K562 (cell line): ENCODE measurements around the gene KCP. TPM values are rescaled to one million over a fixed set of nuclear protein-coding genes. Genes with fewer than 3 reads are reported as not detected.

Experiments used
- ATAC-seq: fragments of 200-7000 bp; cut with Tn5 transposase; 3 replicates; pipeline ENCODE4 v1.9.1; 2020; ENCODE audit warnings: moderate library complexity
- BruUV-seq: library from RNA; stranded (reverse); fragments of 400-500 nt; replicated peaks from 2 replicates; lab custom pipeline; 2021; lab: Mats Ljungman, UMichigan
- CTCF ChIA-PET: fragments of 300-600 bp; formaldehyde crosslinking; extraction: SDS; loops from one replicate; lab custom pipeline; 2021; ENCODE audit warnings: low intra/inter-chr PET ratio; lab: Yijun Ruan, JAX
- POLR2A ChIA-PET: fragments of 300-600, 350-650 bp; sonication (Branson Sonifier 250); formaldehyde crosslinking; extraction: SDS; loops from one replicate; lab custom pipeline; 2021; ENCODE audit warnings: antibody characterized with exemption, inconsistent platforms; lab: Yijun Ruan, JAX
- DNase-seq, 4 experiments: peaks; one replicate each; pipeline versions ENCODE4 v3.0.0 to v3.0.0-alpha.2; 2011 to 2018; ENCODE audit warnings: low spot score in 3 of 4, mixed read lengths in 3 of 4; ENCODE audit errors: extremely low read depth in 1 of 4
- FAIRE-seq: peaks from 2 replicates; lab custom pipeline; 2011; peaks lifted over from hg19 to GRCh38; lab: Jason Lieb, UNC
- H2AFZ ChIP-seq: 2 replicates; pipeline ENCODE4 v1.6.0; 2011; ENCODE audit warnings: low read depth, low read length, control low read depth, inconsistent platforms
- H3K27ac ChIP-seq: fragments of 200-600 bp; 3 replicates; pipeline ENCODE4 v1.8.0; 2011; ENCODE audit warnings: low read depth, mild to moderate bottlenecking, control low read depth, inconsistent platforms, low read length, moderate library complexity, mixed read lengths; ENCODE audit errors: extremely low read depth
- H3K27me3 ChIP-seq, 2 experiments: fragments of 300-600 bp in 1 of 2; 2 replicates in 1 of 2; 3 replicates in 1 of 2; pipeline versions ENCODE4 v1.6.0 to v1.8.0; 2011; ENCODE audit warnings: inconsistent platforms in 2 of 2, low read length in 2 of 2, mild to moderate bottlenecking in 1 of 2, mixed read lengths in 1 of 2, moderate library complexity in 1 of 2; ENCODE audit not compliant: control insufficient read depth in 2 of 2, insufficient read depth in 2 of 2
- H3K36me3 ChIP-seq: fragments of 300-600 bp; 3 replicates; pipeline ENCODE4 v1.8.0; 2011; ENCODE audit warnings: mild to moderate bottlenecking, low read length, inconsistent platforms; ENCODE audit not compliant: control insufficient read depth, insufficient read depth
- H3K4me1 ChIP-seq, 2 experiments: fragments of 200-600 bp in 1 of 2; replicated peaks in 1 of 2; 2 replicates in 1 of 2; 3 replicates in 1 of 2; pipeline versions ENCODE4 v1.5.1 to v1.8.0; 2011; ENCODE audit warnings: inconsistent platforms in 2 of 2, low read length in 2 of 2, mild to moderate bottlenecking in 1 of 2, mixed read lengths in 1 of 2, moderate library complexity in 1 of 2; ENCODE audit not compliant: control insufficient read depth in 2 of 2, insufficient read depth in 2 of 2
- H3K4me2 ChIP-seq: 2 replicates; pipeline ENCODE4 v1.6.1; 2011; ENCODE audit warnings: low read length, control low read depth, inconsistent platforms, mixed read lengths; ENCODE audit not compliant: insufficient read depth
- H3K4me3 ChIP-seq: fragments of 200-600 bp; sonication (generic), shearing (Covaris generic); 2 replicates; pipeline ENCODE4 v1.5.1; 2016; ENCODE audit warnings: control low read depth, inconsistent platforms
- H3K79me2 ChIP-seq: fragments of 200-600 bp; 3 replicates; pipeline ENCODE4 v1.8.0; 2011; ENCODE audit warnings: low read length, inconsistent platforms; ENCODE audit not compliant: control insufficient read depth, insufficient read depth
- H3K9ac ChIP-seq, 2 experiments: 2 replicates each; pipeline versions ENCODE4 v1.6.0 to v1.6.1; 2011; ENCODE audit warnings: low read depth in 2 of 2, low read length in 2 of 2, control low read depth in 1 of 2, inconsistent platforms in 1 of 2, mild to moderate bottlenecking in 1 of 2, mixed read lengths in 1 of 2; ENCODE audit not compliant: insufficient read depth in 1 of 2
- H3K9me1 ChIP-seq: one replicate; pipeline ENCODE4 v1.6.0; 2011; ENCODE audit warnings: inconsistent platforms, mild to moderate bottlenecking, low read length, moderate library complexity; ENCODE audit not compliant: control insufficient read depth, insufficient read depth
- H3K9me3 ChIP-seq: replicated peaks from 2 replicates; pipeline ENCODE4 v1.5.1; 2011; ENCODE audit warnings: low read depth, low read length, inconsistent platforms; ENCODE audit not compliant: control insufficient read depth, insufficient read depth
- H4K20me1 ChIP-seq: replicated peaks from 2 replicates; pipeline ENCODE4 v1.6.1; 2011; ENCODE audit warnings: low read length, inconsistent platforms, mixed read lengths; ENCODE audit not compliant: control insufficient read depth, insufficient read depth
- ATF7 ChIP-seq: fragments of 450-650 bp; IDR thresholded peaks from 2 replicates; pipeline ENCODE4 v1.7.1; 2014; ENCODE audit warnings: mild to moderate bottlenecking, moderate library complexity
- C11orf30 ChIP-seq: fragments of 450-650 bp; IDR thresholded peaks from 2 replicates; pipeline ENCODE4 v1.6.1; 2016; ENCODE audit warnings: low read depth, mild to moderate bottlenecking
- CEBPB ChIP-seq: fragments of 450-650 bp; IDR thresholded peaks from 2 replicates; pipeline ENCODE4 v1.6.1; 2016; ENCODE audit warnings: missing genetic modification characterization, missing compliant biosample characterization
- DPF2 ChIP-seq: fragments of 450-650 bp; IDR thresholded peaks from 2 replicates; pipeline ENCODE4 v1.6.1; 2016
- MAFG ChIP-seq: fragments of 450-650 bp; conservative IDR thresholded peaks from 2 replicates; pipeline ENCODE4 v1.6.1; 2016; ENCODE audit warnings: missing genetic modification characterization, missing compliant biosample characterization
- MYC ChIP-seq, 2 experiments: fragments of 250-450 bp in 1 of 2; sonication (Bioruptor Pico) in 1 of 2; IDR thresholded peaks; 2 replicates each; pipeline versions ENCODE4 v1.5.1 to v1.6.1; 2012 to 2021; ENCODE audit warnings: low read depth in 2 of 2, borderline replicate concordance in 1 of 2, improper control_type of control experiment in 1 of 2, low read length in 1 of 2, mild to moderate bottlenecking in 1 of 2, moderate library complexity in 1 of 2
- PTBP1 ChIP-seq: fragments of 200-400 bp; formaldehyde crosslinking; IDR thresholded peaks from 2 replicates; pipeline ENCODE4 v1.6.1; 2017; ENCODE audit warnings: low read depth, low read length
- RAD51 ChIP-seq: fragments of 450-650 bp; IDR thresholded peaks from 2 replicates; pipeline ENCODE4 v1.7.1; 2016; ENCODE audit warnings: low read depth, mild to moderate bottlenecking, borderline replicate concordance
- RBM15 ChIP-seq: fragments of 200-400 bp; formaldehyde crosslinking; IDR thresholded peaks from 2 replicates; pipeline ENCODE4 v1.6.1; 2018; ENCODE audit warnings: mild to moderate bottlenecking, low read length, moderate library complexity; ENCODE audit not compliant: insufficient read depth
- SMAD2 ChIP-seq: fragments of 150-350 bp; IDR thresholded peaks from 2 replicates; pipeline ENCODE4 v1.6.1; 2014; ENCODE audit warnings: low read depth, mild to moderate bottlenecking, low read length
- SOX6 ChIP-seq: fragments of 450-650 bp; IDR thresholded peaks from 2 replicates; pipeline ENCODE4 v1.6.1; 2014; ENCODE audit warnings: mild to moderate bottlenecking
- SRSF7 ChIP-seq: fragments of 200-400 bp; formaldehyde crosslinking; optimal IDR thresholded peaks from 2 replicates; pipeline ENCODE3; 2017; ENCODE audit warnings: mild to moderate bottlenecking, low read depth, low read length
- YBX1 ChIP-seq: fragments of 450-650 bp; IDR thresholded peaks from 2 replicates; pipeline ENCODE4 v1.7.1; 2016; ENCODE audit warnings: mild to moderate bottlenecking
- ZKSCAN1 ChIP-seq: fragments of 150-350 bp; IDR thresholded peaks from 2 replicates; pipeline ENCODE4 v1.6.1; 2016; ENCODE audit warnings: low read depth, low read length
- ZNF239 ChIP-seq: fragments of 250-450 bp; sonication (Bioruptor Pico); IDR thresholded peaks from 2 replicates; pipeline ENCODE4 v1.4.0; 2020; ENCODE audit warnings: mild to moderate bottlenecking
- ZNF316 ChIP-seq: fragments of 450-650 bp; IDR thresholded peaks from 2 replicates; pipeline ENCODE4 v1.6.1; 2016
- ZNF347 ChIP-seq: fragments of 450-650 bp; formaldehyde crosslinking; IDR thresholded peaks from 2 replicates; pipeline ENCODE4 v1.4.0; 2020; ENCODE audit warnings: low read depth, mild to moderate bottlenecking, moderate library complexity
- whole genome bisulfite sequencing: fragments of 100-300 bp; shearing (Covaris generic); methylation state at CpG from one replicate; pipeline ENCODE4 v1.1.6; 2016; ENCODE audit warnings: low coverage, mixed read lengths; ENCODE audit not compliant: insufficient coverage; ENCODE audit errors: missing lambda C conversion rate; 5-methylcytosine and 5-hydroxymethylcytosine counted together
- in situ Hi-C: fragments of 300-500 bp; cut with MboI; formaldehyde crosslinking; loops from 4 replicates; pipeline ENCODE4 v1.15.0; 2018; ENCODE audit warnings: inconsistent platforms, mixed read lengths
- intact Hi-C: fragments of 100-400 bp; cut with micrococcal nuclease; formaldehyde crosslinking; loops from 2 replicates; pipeline ENCODE4 v1.14.2; 2022
- polyA plus RNA-seq, 8 experiments: library from polyadenylated mRNA; depleted of rRNA in 4 of 8; stranded (reverse) in 5 of 8; unstranded in 3 of 8; fragments of >200 nt; fragmentation: Nextera tagmentation in 2 of 8; fragmentation: Illumina TruSeq in 1 of 8; extraction: Ambion mirVana in 2 of 8; extraction: Trizol in 1 of 8; gene quantifications; 2 replicates each; pipeline versions ENCODE4 v1.2.1 to v1.2.3, GENCODE V29; 2011 to 2014; ENCODE audit warnings: inconsistent platforms in 1 of 8, missing spikeins in 1 of 8
- total RNA-seq, 7 experiments: library from RNA; depleted of rRNA in 6 of 7; stranded (reverse); fragments of >200 nt in 6 of 7; fragmentation: Illumina TruSeq in 2 of 7; extraction: Trizol in 2 of 7; gene quantifications; 2 replicates each; pipeline versions ENCODE4 v1.2.1 to v1.2.3, GENCODE V29; 2011 to 2021; ENCODE audit warnings: low replicate concordance in 1 of 7
- TF ChIP-seq, protein P1 (sequence below), 2 experiments: IDR thresholded peaks; 2 replicates each; pipeline ENCODE4 v1.6.1; 2011; ENCODE audit warnings: borderline replicate concordance in 1 of 2, control low read depth in 1 of 2, low read depth in 1 of 2, low read length in 1 of 2, mild to moderate bottlenecking in 1 of 2, mixed read lengths in 1 of 2, moderate library complexity in 1 of 2; ENCODE audit not compliant: insufficient read depth in 1 of 2, insufficient read length in 1 of 2, poor library complexity in 1 of 2, severe bottlenecking in 1 of 2; ENCODE audit errors: extremely low read depth in 1 of 2
- TF ChIP-seq, protein P2 (sequence below): conservative IDR thresholded peaks from 2 replicates; pipeline ENCODE4 v1.6.1; 2011; ENCODE audit warnings: low read depth, mild to moderate bottlenecking, low read length; ENCODE audit not compliant: control insufficient read depth
- TF ChIP-seq, protein P3 (sequence below): fragments of 450-650 bp; IDR thresholded peaks from 2 replicates; pipeline ENCODE4 v1.6.1; 2016; ENCODE audit warnings: antibody characterized with exemption

Gene KCP
- total and polyA plus RNA-seq, 9 of the 15 experiments (the other 6 are each of a cell fraction or from before 2014, with no cell fraction given), result 0.06 to 0.17 (median 0.12) TPM; not detected in 3

DNA sequence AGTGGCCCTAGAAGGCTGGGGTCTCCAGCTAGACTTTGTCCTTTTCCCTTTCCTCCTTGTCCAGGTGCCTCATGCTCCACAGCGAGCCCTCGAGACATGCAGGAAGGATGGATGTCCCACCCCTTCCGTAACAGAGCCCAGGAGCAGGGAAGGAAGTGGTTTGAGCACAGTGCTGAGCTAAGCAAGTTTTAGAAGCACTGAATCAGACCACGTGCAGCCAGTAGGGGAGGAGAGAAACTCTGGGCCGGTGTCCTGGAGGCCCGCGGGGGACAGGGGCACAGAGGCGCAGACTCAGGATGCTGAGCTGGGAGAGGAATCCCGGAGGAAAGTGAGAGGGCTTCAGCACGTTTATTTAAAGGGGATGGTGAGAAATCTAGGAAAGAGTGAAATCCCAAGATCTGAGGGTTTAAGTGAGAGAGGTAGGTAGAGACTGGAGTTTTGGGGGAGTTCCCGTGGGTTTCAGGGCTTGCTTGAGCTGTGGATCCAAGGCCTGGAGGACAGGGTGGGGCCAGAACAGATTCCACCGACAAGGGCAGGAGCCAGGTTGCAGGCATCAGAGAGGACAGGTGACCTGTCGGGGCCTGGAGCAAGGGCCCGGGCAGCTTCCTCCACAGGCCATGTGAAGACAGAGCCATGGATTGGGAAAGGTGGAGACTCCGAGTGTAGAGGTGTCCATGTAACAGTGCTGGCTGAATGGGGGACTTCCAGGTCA is 22.8 kb upstream of the KCP start:
- Histone ChIP-seq H3K4me2 (no peak overlapping the region), H2AFZ (no peak overlapping the region), H4K20me1 (peaks cover 4% of the 10 kb centered on the region; the same call in 1 of the 2 replicates), H3K36me3 (no peaks in the 10 kb centered on the region), H3K27me3 (peaks cover 66 to 90% of the 10 kb centered on the region in 2 experiments), H3K4me3 (no peak overlapping the region), H3K79me2 (no peaks in the 10 kb centered on the region), H3K27ac (no peak overlapping the region), H3K4me1 (peaks cover 0 to 15% of the 10 kb centered on the region in 2 experiments; a peak in 2 of 5 replicates), H3K9me1 (no peaks in the 10 kb centered on the region), H3K9me3 (no peaks in the 10 kb centered on the region), H3K9ac (no peak overlapping the region)
- in situ Hi-C loops (no loop called here), intact Hi-C loops (no loop called here)
- WGBS, result 14% methylated on average over 15 of the region's 15 CpGs
- ATAC-seq (peak; percentile 31; the same call in 2 of the 3 replicates), FAIRE-seq (no peak), DNase-seq (no peak)
- ChIA-PET CTCF (no interaction called here), POLR2A (interaction anchor here (0.9 to 2.5 kb wide), 5 partner anchors 11 to 119 kb away, joined by 3 to 8 read pairs (median 4); partner anchors contain the start of gene KCP)
- BruUV-seq, result no TSS peak
- no peak for TF ChIP-seq DPF2
- no peak for TF ChIP-seq SRSF7
- TF ChIP-seq CEBPB (tag), result no peak
- no peak for TF ChIP-seq RBM15
- TF ChIP-seq YBX1, result no peak
- TF ChIP-seq RAD51, result 0 out of 2 replicates have a peak, but pooled peaks have one; percentile 21
- no peak for TF ChIP-seq SOX6
- TF ChIP-seq SMAD2, result no peak
- TF ChIP-seq C11orf30, result peak; percentile 89
- TF ChIP-seq ZKSCAN1, result 0 out of 2 replicates have a peak, but pooled peaks have one; percentile 43
- TF ChIP-seq, protein P1, sequence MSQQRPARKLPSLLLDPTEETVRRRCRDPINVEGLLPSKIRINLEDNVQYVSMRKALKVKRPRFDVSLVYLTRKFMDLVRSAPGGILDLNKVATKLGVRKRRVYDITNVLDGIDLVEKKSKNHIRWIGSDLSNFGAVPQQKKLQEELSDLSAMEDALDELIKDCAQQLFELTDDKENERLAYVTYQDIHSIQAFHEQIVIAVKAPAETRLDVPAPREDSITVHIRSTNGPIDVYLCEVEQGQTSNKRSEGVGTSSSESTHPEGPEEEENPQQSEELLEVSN (IDR thresholded peaks at IDR 0.05; ENCODE audit: borderline replicate concordance in 1 of 2, extremely low read depth in 1 of 2, insufficient read depth in 1 of 2, insufficient read length in 1 of 2, low read depth in 1 of 2, low read length in 1 of 2, poor library complexity in 1 of 2, severe bottlenecking in 1 of 2), result no peak
- TF ChIP-seq ZNF239 (CRISPR knock-in tag), result no peak
- TF ChIP-seq PTBP1, result no peak
- TF ChIP-seq MYC (IDR thresholded peaks at IDR 0.05; ENCODE audit: low read depth, low read length), result 0 out of 2 replicates have a peak, but pooled peaks have one; percentile 20
- no peak for TF ChIP-seq MYC (CRISPR knock-in tag; IDR thresholded peaks at IDR 0.05; ENCODE audit: borderline replicate concordance, low read depth)
- TF ChIP-seq, protein P2, sequence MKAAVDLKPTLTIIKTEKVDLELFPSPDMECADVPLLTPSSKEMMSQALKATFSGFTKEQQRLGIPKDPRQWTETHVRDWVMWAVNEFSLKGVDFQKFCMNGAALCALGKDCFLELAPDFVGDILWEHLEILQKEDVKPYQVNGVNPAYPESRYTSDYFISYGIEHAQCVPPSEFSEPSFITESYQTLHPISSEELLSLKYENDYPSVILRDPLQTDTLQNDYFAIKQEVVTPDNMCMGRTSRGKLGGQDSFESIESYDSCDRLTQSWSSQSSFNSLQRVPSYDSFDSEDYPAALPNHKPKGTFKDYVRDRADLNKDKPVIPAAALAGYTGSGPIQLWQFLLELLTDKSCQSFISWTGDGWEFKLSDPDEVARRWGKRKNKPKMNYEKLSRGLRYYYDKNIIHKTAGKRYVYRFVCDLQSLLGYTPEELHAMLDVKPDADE, result no peak
- TF ChIP-seq, protein P3, sequence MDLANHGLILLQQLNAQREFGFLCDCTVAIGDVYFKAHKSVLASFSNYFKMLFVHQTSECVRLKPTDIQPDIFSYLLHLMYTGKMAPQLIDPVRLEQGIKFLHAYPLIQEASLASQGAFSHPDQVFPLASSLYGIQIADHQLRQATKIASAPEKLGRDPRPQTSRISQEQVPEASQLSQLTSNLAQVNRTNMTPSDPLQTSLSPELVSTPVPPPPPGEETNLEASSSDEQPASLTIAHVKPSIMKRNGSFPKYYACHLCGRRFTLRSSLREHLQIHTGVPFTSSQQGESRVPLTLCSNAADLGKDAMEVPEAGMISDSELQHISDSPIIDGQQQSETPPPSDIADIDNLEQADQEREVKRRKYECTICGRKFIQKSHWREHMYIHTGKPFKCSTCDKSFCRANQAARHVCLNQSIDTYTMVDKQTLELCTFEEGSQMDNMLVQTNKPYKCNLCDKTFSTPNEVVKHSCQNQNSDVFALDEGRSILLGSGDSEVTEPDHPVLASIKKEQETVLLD, result no peak
- no peak for TF ChIP-seq ATF7
- peak; percentile 77 for TF ChIP-seq MAFG (tag)
- no peak for TF ChIP-seq ZNF347 (CRISPR knock-in tag)
- TF ChIP-seq ZNF316, result peak; percentile 94
